IMR-90 (cell line): ENCODE data around the gene SLC12A1. TPM values are rescaled to one million over a fixed set of nuclear protein-coding genes. Genes with fewer than 3 reads are reported as not detected.

ENCODE experiments used
- ATAC-seq: fragments of 200-7000 bp; cut with Tn5 transposase; 2 replicates; pipeline ENCODE4 v1.9.1; 2020; ENCODE audit warnings: low read depth, mild to moderate bottlenecking, moderate library complexity
- BruUV-seq: library from RNA; stranded (reverse); fragments of 400-500 nt; replicated peaks from 2 replicates; lab custom pipeline; 2021; lab: Mats Ljungman, UMichigan
- CTCF ChIA-PET: fragments of 300-600 bp; formaldehyde crosslinking; extraction: SDS; loops from one replicate; lab custom pipeline; 2021; ENCODE audit warnings: antibody characterized with exemption; lab: Yijun Ruan, JAX
- POLR2A ChIA-PET: fragments of 300-600 bp; sonication (Branson Sonifier 250); formaldehyde crosslinking; loops from one replicate; lab custom pipeline; 2022; ENCODE audit warnings: antibody characterized with exemption; ENCODE audit not compliant: unreplicated experiment; lab: Charles Lee
- DNase-seq: peaks from one replicate; pipeline ENCODE4 v3.0.0; 2013
- H2AFZ ChIP-seq: replicated peaks from 2 replicates; pipeline ENCODE3; 2013; ENCODE audit warnings: low read length, mild to moderate bottlenecking; ENCODE audit not compliant: poor library complexity
- H2AK5ac ChIP-seq: 2 replicates; pipeline ENCODE4 v1.6.1; 2013; ENCODE audit warnings: low read depth, low read length, inconsistent platforms
- H2AK9ac ChIP-seq: replicated peaks from 2 replicates; pipeline ENCODE3; 2013; ENCODE audit warnings: mild to moderate bottlenecking, low read depth, low read length, moderate library complexity; ENCODE audit not compliant: poor library complexity
- H2BK120ac ChIP-seq: 2 replicates; pipeline ENCODE4 v1.6.1; 2013; ENCODE audit warnings: low read depth, low read length, inconsistent platforms
- H2BK15ac ChIP-seq: 3 replicates; pipeline ENCODE4 v1.6.1; 2013; ENCODE audit warnings: low read depth, low read length, inconsistent platforms
- H2BK20ac ChIP-seq: 2 replicates; pipeline ENCODE4 v1.6.1; 2013; ENCODE audit warnings: low read depth, mild to moderate bottlenecking, inconsistent platforms, low read length, moderate library complexity
- H2BK5ac ChIP-seq: 2 replicates; pipeline ENCODE4 v1.6.1; 2013; ENCODE audit warnings: mild to moderate bottlenecking, low read depth, low read length, inconsistent platforms; ENCODE audit not compliant: poor library complexity, severe bottlenecking
- H3K14ac ChIP-seq: replicated peaks from 2 replicates; pipeline ENCODE4 v1.6.1; 2013; ENCODE audit warnings: low read depth, low read length, inconsistent platforms
- H3K18ac ChIP-seq: 2 replicates; pipeline ENCODE4 v1.6.1; 2013; ENCODE audit warnings: low read depth, low read length, control low read depth
- H3K23ac ChIP-seq: 2 replicates; pipeline ENCODE4 v1.6.1; 2013; ENCODE audit warnings: low read depth, low read length, inconsistent platforms
- H3K27ac ChIP-seq: 2 replicates; pipeline ENCODE4 v1.5.1; 2013; ENCODE audit warnings: mild to moderate bottlenecking, control low read depth, low read length; ENCODE audit not compliant: insufficient read depth
- H3K27me3 ChIP-seq: 2 replicates; pipeline ENCODE4 v1.6.1; 2013; ENCODE audit warnings: low read length; ENCODE audit not compliant: control insufficient read depth, insufficient read depth
- H3K36me3 ChIP-seq: 2 replicates; pipeline ENCODE4 v1.6.1; 2013; ENCODE audit warnings: low read length, mixed read lengths; ENCODE audit not compliant: control insufficient read depth, insufficient read depth
- H3K4ac ChIP-seq: 2 replicates; pipeline ENCODE4 v1.6.1; 2013; ENCODE audit warnings: low read depth, low read length, inconsistent platforms
- H3K4me1 ChIP-seq: 2 replicates; pipeline ENCODE4 v1.6.1; 2013; ENCODE audit warnings: low read length, mixed read lengths; ENCODE audit not compliant: control insufficient read depth, insufficient read depth
- H3K4me2 ChIP-seq: 2 replicates; pipeline ENCODE4 v1.6.1; 2013; ENCODE audit warnings: low read depth, mild to moderate bottlenecking, control low read depth, low read length, moderate library complexity
- H3K4me3 ChIP-seq: 2 replicates; pipeline ENCODE4 v1.5.1; 2013; ENCODE audit warnings: low read depth, mild to moderate bottlenecking, control low read depth, low read length, moderate library complexity; ENCODE audit not compliant: insufficient read depth
- H3K56ac ChIP-seq: 2 replicates; pipeline ENCODE4 v1.6.1; 2013; ENCODE audit warnings: low read length, inconsistent platforms; ENCODE audit not compliant: insufficient read depth; ENCODE audit errors: extremely low read depth
- H3K79me1 ChIP-seq, 2 experiments: 2 replicates each; pipeline ENCODE4 v1.6.1; 2013; ENCODE audit warnings: low read length in 2 of 2, inconsistent platforms in 1 of 2, low read depth in 1 of 2
- H3K9ac ChIP-seq: 2 replicates; pipeline ENCODE4 v1.6.1; 2013; ENCODE audit warnings: low read depth, low read length, control low read depth
- H3K9me1 ChIP-seq: 2 replicates; pipeline ENCODE4 v1.6.1; 2013; ENCODE audit warnings: low read length, inconsistent platforms; ENCODE audit not compliant: insufficient read depth
- H3K9me3 ChIP-seq: 2 replicates; pipeline ENCODE4 v1.6.1; 2013; ENCODE audit warnings: low read length; ENCODE audit not compliant: control insufficient read depth, insufficient read depth
- H4K20me1 ChIP-seq: 2 replicates; pipeline ENCODE4 v1.6.1; 2013; ENCODE audit warnings: low read length, inconsistent platforms; ENCODE audit not compliant: insufficient read depth
- H4K5ac ChIP-seq: 2 replicates; pipeline ENCODE4 v1.6.1; 2013; ENCODE audit warnings: mild to moderate bottlenecking, low read depth, low read length, control low read depth
- H4K8ac ChIP-seq, 2 experiments: 2 replicates each; pipeline ENCODE4 v1.6.1; 2013; ENCODE audit warnings: low read depth in 2 of 2, low read length in 2 of 2, control low read depth in 1 of 2, inconsistent platforms in 1 of 2
- H4K91ac ChIP-seq: 2 replicates; pipeline ENCODE4 v1.6.1; 2013; ENCODE audit warnings: low read depth, low read length, inconsistent platforms; ENCODE audit not compliant: insufficient read depth
- BHLHE40 ChIP-seq: fragments of 150-350 bp; IDR thresholded peaks from 2 replicates; pipeline ENCODE4 v1.6.1; 2016; ENCODE audit warnings: mild to moderate bottlenecking, low read depth, low read length
- CEBPB ChIP-seq: IDR thresholded peaks from 2 replicates; pipeline ENCODE4 v1.6.1; 2012; ENCODE audit warnings: low read depth, low read length, improper control_type of control experiment
- CHD1 ChIP-seq: IDR thresholded peaks from 2 replicates; pipeline ENCODE4 v1.6.1; 2012; ENCODE audit warnings: low read depth, low read length, improper control_type of control experiment
- FOS ChIP-seq: fragments of 150-350 bp; IDR thresholded peaks from 2 replicates; pipeline ENCODE4 v1.6.1; 2016; ENCODE audit warnings: low read depth, low read length
- MAZ ChIP-seq: IDR thresholded peaks from 2 replicates; pipeline ENCODE4 v1.6.1; 2012; ENCODE audit warnings: low read depth, mild to moderate bottlenecking, low read length, improper control_type of control experiment, moderate library complexity, borderline replicate concordance
- MXI1 ChIP-seq: IDR thresholded peaks from 2 replicates; pipeline ENCODE4 v1.6.1; 2012; ENCODE audit warnings: low read depth, mild to moderate bottlenecking, low read length, moderate library complexity, borderline replicate concordance
- NFE2L2 ChIP-seq: fragments of 150-350 bp; IDR thresholded peaks from 2 replicates; pipeline ENCODE4 v1.6.1; 2016; ENCODE audit warnings: low read depth, mild to moderate bottlenecking, low read length
- USF2 ChIP-seq: fragments of 150-350 bp; IDR thresholded peaks from 2 replicates; pipeline ENCODE4 v1.6.1; 2017; ENCODE audit warnings: mild to moderate bottlenecking, antibody characterized with exemption, low read length, low read depth
- WGBS, 2 experiments: methylation state at CpG; one replicate each; pipeline versions ENCODE4 v1.1.5 to v1.1.7; 2013; ENCODE audit warnings: missing lambda C conversion rate in 2 of 2; ENCODE audit not compliant: insufficient read length in 1 of 2; ENCODE audit errors: extremely low coverage in 2 of 2; 5-methylcytosine and 5-hydroxymethylcytosine counted together
- dilution Hi-C: fragments of 300-500 bp; cut with HindIII; formaldehyde crosslinking; loops from one replicate; pipeline ENCODE4 v1.14.3; 2018; ENCODE audit warnings: low sequenced_read_pairs; ENCODE audit not compliant: unreplicated experiment
- in situ Hi-C: fragments of 300-500 bp; cut with MboI; formaldehyde crosslinking; loops from 3 replicates; pipeline ENCODE4 v1.14.3; 2019; ENCODE audit warnings: low sequenced_read_pairs, inconsistent platforms, mixed read lengths
- intact Hi-C: fragments of 100-400 bp; cut with micrococcal nuclease; formaldehyde crosslinking; loops from 2 replicates; pipeline ENCODE4 v1.10.0; 2022
- polyA plus RNA-seq, 3 experiments: library from polyadenylated mRNA; depleted of rRNA; stranded (reverse); fragments of >200 nt; gene quantifications; 2 replicates each; pipeline ENCODE4 v1.2.3, GENCODE V29; 2012; ENCODE audit warnings: low replicate concordance in 1 of 3
- total RNA-seq: library from RNA; depleted of rRNA; stranded (reverse); fragments of >200 nt; gene quantifications from 2 replicates; pipeline ENCODE4 v1.2.3, GENCODE V29; 2012
- TF ChIP-seq, protein P1 (sequence below): fragments of 150-350 bp; IDR thresholded peaks from 2 replicates; pipeline ENCODE4 v1.6.1; 2016; ENCODE audit warnings: low read depth, mild to moderate bottlenecking, low read length, moderate library complexity, borderline replicate concordance

Gene SLC12A1
- total and polyA plus RNA-seq, 2 of the 4 experiments (the other 2 are of a cell fraction) = not detected

GRCh38 chr15:48298914-48299313 lies 92.8 kb downstream of the SLC12A1 start:
- BruUV-seq = no TSS peak
- no peaks in the 10 kb centered on the region for H3K36me3 ChIP-seq
- no peak overlapping the region for H4K5ac ChIP-seq
- H3K79me1 ChIP-seq = no peaks in the 10 kb centered on the region
- TF ChIP-seq BHLHE40 (no peak), MXI1 (no peak), USF2 (no peak), CHD1 (no peak), FOS (no peak), MAZ (no peak), NFE2L2 (no peak), CEBPB (no peak)
- TF ChIP-seq, protein P1, sequence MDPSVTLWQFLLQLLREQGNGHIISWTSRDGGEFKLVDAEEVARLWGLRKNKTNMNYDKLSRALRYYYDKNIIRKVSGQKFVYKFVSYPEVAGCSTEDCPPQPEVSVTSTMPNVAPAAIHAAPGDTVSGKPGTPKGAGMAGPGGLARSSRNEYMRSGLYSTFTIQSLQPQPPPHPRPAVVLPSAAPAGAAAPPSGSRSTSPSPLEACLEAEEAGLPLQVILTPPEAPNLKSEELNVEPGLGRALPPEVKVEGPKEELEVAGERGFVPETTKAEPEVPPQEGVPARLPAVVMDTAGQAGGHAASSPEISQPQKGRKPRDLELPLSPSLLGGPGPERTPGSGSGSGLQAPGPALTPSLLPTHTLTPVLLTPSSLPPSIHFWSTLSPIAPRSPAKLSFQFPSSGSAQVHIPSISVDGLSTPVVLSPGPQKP = no peak
- H3K4ac ChIP-seq = no peak overlapping the region
- H3K4me2 ChIP-seq = no peak overlapping the region
- no peak overlapping the region for H2BK5ac ChIP-seq
- 70% methylated on average over 2 of the region's 2 CpGs; no CpG with 5 or more reads in 1 of the 2 experiments for WGBS, 2 experiments
- H3K27ac ChIP-seq = no peak overlapping the region
- no peak overlapping the region for H4K91ac ChIP-seq
- H3K4me3 ChIP-seq = no peak overlapping the region
- H4K8ac ChIP-seq = no peak overlapping the region
- H3K56ac ChIP-seq = no peak overlapping the region
- H3K23ac ChIP-seq = no peak overlapping the region
- H2AK5ac ChIP-seq = no peak overlapping the region
- dilution Hi-C loops = no loop called here
- no peak overlapping the region for H3K14ac ChIP-seq
- no peak overlapping the region for H2BK120ac ChIP-seq
- CTCF ChIA-PET = no interaction called here
- intact Hi-C loops = no loop called here
- no peak overlapping the region for H2AFZ ChIP-seq
- H2AK9ac ChIP-seq = no peak overlapping the region
- in situ Hi-C loops = no loop called here
- POLR2A ChIA-PET = no interaction called here
- peaks cover 13% of the 10 kb centered on the region for H3K27me3 ChIP-seq
- H2BK15ac ChIP-seq = no peak overlapping the region
- ATAC-seq (no peak), DNase-seq (no peak)
- H3K18ac ChIP-seq = no peak overlapping the region
- no peaks in the 10 kb centered on the region; the same call in 1 of the 2 replicates for H3K9me1 ChIP-seq
- no peak overlapping the region for H3K9ac ChIP-seq
- H2BK20ac ChIP-seq = no peak overlapping the region
- H3K9me3 ChIP-seq = no peaks in the 10 kb centered on the region
- H4K20me1 ChIP-seq = no peaks in the 10 kb centered on the region
- no peaks in the 10 kb centered on the region for H3K4me1 ChIP-seq
